SK-N-SH treated with all-trans-retinoic acid at 6 μM for 48 hours (cell line): Measurements from ENCODE around the gene SLC16A6.
A peak's percentile ranks its signal among the peaks of the same experiment; 100 is the strongest.

ENCODE experiments used
- ATAC-seq: fragments of 200-7000 bp; cut with Tn5 transposase; 3 replicates; pipeline ENCODE4 v1.9.1; 2020; ENCODE audit warnings: mild to moderate bottlenecking, moderate library complexity
- ARNTL ChIP-seq: fragments of 450-650 bp; formaldehyde crosslinking; IDR thresholded peaks from 2 replicates; pipeline ENCODE4 v1.5.0; 2020; ENCODE audit warnings: low read depth, mild to moderate bottlenecking, moderate library complexity, borderline replicate concordance
- BACH2 ChIP-seq: fragments of 250-450 bp; sonication (Bioruptor Pico); IDR thresholded peaks from 2 replicates; pipeline ENCODE4 v1.9.0; 2021; ENCODE audit warnings: mild to moderate bottlenecking, borderline replicate concordance
- CSDC2 ChIP-seq: fragments of 250-450 bp; sonication (Bioruptor Pico); IDR thresholded peaks from 2 replicates; pipeline ENCODE4 v1.5.0; 2020; ENCODE audit warnings: mild to moderate bottlenecking, moderate library complexity
- ESRRG ChIP-seq: fragments of 250-450 bp; sonication (Bioruptor Pico); IDR thresholded peaks from 2 replicates; pipeline ENCODE4 v1.6.1; 2021; ENCODE audit warnings: mild to moderate bottlenecking
- GLIS3 ChIP-seq: fragments of 250-450 bp; sonication (Bioruptor Pico); IDR thresholded peaks from 2 replicates; pipeline ENCODE4 v1.5.0; 2020; ENCODE audit warnings: mild to moderate bottlenecking, moderate library complexity
- ISL1 ChIP-seq: fragments of 250-450 bp; sonication (Bioruptor Pico); IDR thresholded peaks from 2 replicates; pipeline ENCODE4 v2.1.2; 2022; ENCODE audit warnings: mild to moderate bottlenecking, moderate library complexity
- OSR1 ChIP-seq: fragments of 250-450 bp; sonication (Bioruptor Pico); IDR thresholded peaks from 2 replicates; pipeline ENCODE4 v1.8.0; 2022; ENCODE audit warnings: moderate library complexity, mild to moderate bottlenecking, inconsistent platforms
- PATZ1 ChIP-seq: fragments of 250-450 bp; sonication (Bioruptor Pico); IDR thresholded peaks from 2 replicates; pipeline ENCODE4 v1.8.0; 2020; ENCODE audit warnings: mild to moderate bottlenecking, moderate library complexity, borderline replicate concordance
- RARB ChIP-seq: fragments of 250-450 bp; sonication (Bioruptor Pico); IDR thresholded peaks from 2 replicates; pipeline ENCODE4 v1.8.0; 2021; ENCODE audit warnings: mild to moderate bottlenecking, moderate library complexity
- SNAI2 ChIP-seq: fragments of 250-450 bp; sonication (Bioruptor Pico); IDR thresholded peaks from 2 replicates; pipeline ENCODE4 v1.5.0; 2020; ENCODE audit warnings: mild to moderate bottlenecking, moderate library complexity
- TCF4 ChIP-seq: fragments of 250-450 bp; sonication (Bioruptor Pico); IDR thresholded peaks from 2 replicates; pipeline ENCODE4 v1.8.0; 2021; ENCODE audit warnings: mild to moderate bottlenecking, moderate library complexity, borderline replicate concordance
- TOX ChIP-seq: fragments of 250-450 bp; sonication (Bioruptor Pico); IDR thresholded peaks from 2 replicates; pipeline ENCODE4 v1.8.0; 2021; ENCODE audit warnings: mild to moderate bottlenecking, moderate library complexity, borderline replicate concordance
- ZC3H10 ChIP-seq: fragments of 250-450 bp; sonication (Bioruptor Pico); IDR thresholded peaks from 2 replicates; pipeline ENCODE4 v1.5.1; 2021; ENCODE audit warnings: mild to moderate bottlenecking, moderate library complexity
- ZFP3 ChIP-seq: fragments of 250-450 bp; sonication (Bioruptor Pico); IDR thresholded peaks from 2 replicates; pipeline ENCODE4 v1.5.0; 2020; ENCODE audit warnings: mild to moderate bottlenecking, moderate library complexity
- ZFP30 ChIP-seq: fragments of 450-650 bp; formaldehyde crosslinking; IDR thresholded peaks from 2 replicates; pipeline ENCODE4 v1.5.0; 2022; ENCODE audit warnings: mild to moderate bottlenecking, moderate library complexity
- ZNF70 ChIP-seq: fragments of 450-650 bp; formaldehyde crosslinking; IDR thresholded peaks from 2 replicates; pipeline ENCODE4 v1.5.0; 2020; ENCODE audit warnings: mild to moderate bottlenecking, moderate library complexity
- ZNF8 ChIP-seq: fragments of 450-650 bp; formaldehyde crosslinking; IDR thresholded peaks from 2 replicates; pipeline ENCODE4 v1.5.0; 2020; ENCODE audit warnings: mild to moderate bottlenecking, moderate library complexity
- TF ChIP-seq, protein P1 (sequence below): fragments of 250-450 bp; sonication (Bioruptor Pico); IDR thresholded peaks from 2 replicates; pipeline ENCODE4 v1.5.1; 2021; ENCODE audit warnings: mild to moderate bottlenecking, moderate library complexity
- TF ChIP-seq, protein P2 (sequence below): fragments of 250-450 bp; sonication (Bioruptor Pico); IDR thresholded peaks from 2 replicates; pipeline ENCODE4 v1.5.1; 2020; ENCODE audit warnings: low read depth, mild to moderate bottlenecking, moderate library complexity

SLC16A6 gene

GRCh38 chr17:68318103-68318991, 27.4 kb upstream of the SLC16A6 start:
- peak; percentile 26; the same call in 2 of the 3 replicates for ATAC-seq
- TF ChIP-seq ZNF70 (CRISPR knock-in tag) = no peak
- TF ChIP-seq ESRRG (CRISPR knock-in tag) = no peak
- no peak for TF ChIP-seq SNAI2 (CRISPR knock-in tag)
- TF ChIP-seq ZNF8 (CRISPR knock-in tag) = no peak
- no peak for TF ChIP-seq BACH2
- TF ChIP-seq ARNTL (CRISPR knock-in tag) = no peak

GRCh38 chr17:68317458-68317857, 26.5 kb upstream of the SLC16A6 start:
- TF ChIP-seq, protein P1, sequence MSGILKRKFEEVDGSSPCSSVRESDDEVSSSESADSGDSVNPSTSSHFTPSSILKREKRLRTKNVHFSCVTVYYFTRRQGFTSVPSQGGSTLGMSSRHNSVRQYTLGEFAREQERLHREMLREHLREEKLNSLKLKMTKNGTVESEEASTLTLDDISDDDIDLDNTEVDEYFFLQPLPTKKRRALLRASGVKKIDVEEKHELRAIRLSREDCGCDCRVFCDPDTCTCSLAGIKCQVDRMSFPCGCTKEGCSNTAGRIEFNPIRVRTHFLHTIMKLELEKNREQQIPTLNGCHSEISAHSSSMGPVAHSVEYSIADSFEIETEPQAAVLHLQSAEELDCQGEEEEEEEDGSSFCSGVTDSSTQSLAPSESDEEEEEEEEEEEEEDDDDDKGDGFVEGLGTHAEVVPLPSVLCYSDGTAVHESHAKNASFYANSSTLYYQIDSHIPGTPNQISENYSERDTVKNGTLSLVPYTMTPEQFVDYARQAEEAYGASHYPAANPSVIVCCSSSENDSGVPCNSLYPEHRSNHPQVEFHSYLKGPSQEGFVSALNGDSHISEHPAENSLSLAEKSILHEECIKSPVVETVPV (CRISPR knock-in tag) = no peak
- TF ChIP-seq ZFP30 (CRISPR knock-in tag) = no peak
- no peak for ATAC-seq

DNA sequence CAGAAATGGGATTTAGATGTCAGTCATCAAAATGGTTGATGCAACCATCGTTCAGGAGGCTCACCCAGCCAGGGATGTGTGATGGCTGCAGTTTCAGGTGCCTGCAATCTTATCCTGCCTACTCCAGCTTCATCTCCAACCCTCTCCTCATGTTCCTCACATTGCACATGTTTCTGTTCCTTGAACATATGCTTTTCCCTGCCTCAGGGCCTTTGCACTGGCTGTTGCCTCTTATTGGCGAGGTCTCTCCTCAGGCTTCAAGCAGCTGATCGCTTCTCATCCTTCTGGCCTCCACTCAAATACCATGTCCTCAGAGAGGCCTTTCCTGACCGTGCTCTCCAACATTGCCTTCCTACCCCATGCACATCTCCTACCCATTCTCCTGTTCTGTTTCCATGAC, 25.0 kb upstream of the SLC16A6 start:
- no peak for TF ChIP-seq PATZ1
- no peak for TF ChIP-seq TOX
- no peak for TF ChIP-seq RARB
- no peak for ATAC-seq

DNA sequence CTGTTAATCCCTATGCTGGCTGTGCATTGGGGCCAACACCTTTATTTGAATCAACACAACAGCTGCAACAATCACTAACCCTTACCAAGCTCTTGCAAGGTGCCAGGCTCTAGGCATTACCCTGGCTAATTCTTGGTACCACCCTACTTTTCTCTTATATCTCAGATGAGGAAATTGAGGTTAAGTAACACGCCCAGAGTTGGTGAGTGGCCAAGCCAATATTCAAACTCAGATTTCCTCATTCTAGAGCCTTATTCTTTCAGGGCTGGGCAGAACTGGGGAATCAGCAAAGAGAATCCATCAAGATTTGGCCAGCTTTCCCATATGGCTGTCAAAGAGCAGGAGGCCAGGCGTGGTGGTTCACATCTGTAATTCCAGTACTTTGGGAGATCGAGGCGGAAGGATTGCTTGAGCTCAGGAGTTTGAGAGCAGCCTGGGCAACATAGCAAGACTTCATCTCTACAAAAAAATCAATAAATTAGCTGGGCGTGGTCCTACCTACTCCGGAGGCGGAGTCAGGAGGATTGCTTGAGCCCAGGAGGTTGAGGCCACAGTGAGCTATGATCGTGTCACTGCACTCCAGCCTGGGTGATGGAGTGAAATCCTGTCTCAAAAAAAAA, 24.1 kb upstream of the SLC16A6 start:
- ATAC-seq = no peak
- no peak for TF ChIP-seq TOX
- TF ChIP-seq PATZ1 = no peak
- TF ChIP-seq, protein P1 (CRISPR knock-in tag) = no peak

GRCh38 chr17:68310152-68310551, 19.2 kb upstream of the SLC16A6 start:
- ATAC-seq = no peak
- TF ChIP-seq ARNTL (CRISPR knock-in tag) (no peak), ZNF8 (CRISPR knock-in tag) (no peak), GLIS3 (CRISPR knock-in tag) (no peak), RARB (no peak), ZC3H10 (CRISPR knock-in tag) (no peak), ZFP3 (CRISPR knock-in tag) (no peak), PATZ1 (no peak), OSR1 (CRISPR knock-in tag) (no peak), ZNF70 (CRISPR knock-in tag) (no peak), TCF4 (CRISPR knock-in tag) (no peak), CSDC2 (no peak), ISL1 (CRISPR knock-in tag) (no peak), TOX (no peak)
- TF ChIP-seq, protein P2, sequence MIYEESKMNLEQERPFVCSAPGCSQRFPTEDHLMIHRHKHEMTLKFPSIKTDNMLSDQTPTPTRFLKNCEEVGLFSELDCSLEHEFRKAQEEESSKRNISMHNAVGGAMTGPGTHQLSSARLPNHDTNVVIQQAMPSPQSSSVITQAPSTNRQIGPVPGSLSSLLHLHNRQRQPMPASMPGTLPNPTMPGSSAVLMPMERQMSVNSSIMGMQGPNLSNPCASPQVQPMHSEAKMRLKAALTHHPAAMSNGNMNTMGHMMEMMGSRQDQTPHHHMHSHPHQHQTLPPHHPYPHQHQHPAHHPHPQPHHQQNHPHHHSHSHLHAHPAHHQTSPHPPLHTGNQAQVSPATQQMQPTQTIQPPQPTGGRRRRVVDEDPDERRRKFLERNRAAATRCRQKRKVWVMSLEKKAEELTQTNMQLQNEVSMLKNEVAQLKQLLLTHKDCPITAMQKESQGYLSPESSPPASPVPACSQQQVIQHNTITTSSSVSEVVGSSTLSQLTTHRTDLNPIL (CRISPR knock-in tag) = no peak
- TF ChIP-seq, protein P1 (CRISPR knock-in tag) = no peak
